GM19099 (cell line): ENCODE results near the gene IFNG-AS1.

Experiments
- POLR2A ChIP-seq: IDR thresholded peaks from 3 replicates; pipeline ENCODE4 v1.6.1; 2011; ENCODE audit warnings: low read depth; ENCODE audit not compliant: insufficient read length; ENCODE audit errors: extremely low read depth

The IFNG-AS1 gene

DNA sequence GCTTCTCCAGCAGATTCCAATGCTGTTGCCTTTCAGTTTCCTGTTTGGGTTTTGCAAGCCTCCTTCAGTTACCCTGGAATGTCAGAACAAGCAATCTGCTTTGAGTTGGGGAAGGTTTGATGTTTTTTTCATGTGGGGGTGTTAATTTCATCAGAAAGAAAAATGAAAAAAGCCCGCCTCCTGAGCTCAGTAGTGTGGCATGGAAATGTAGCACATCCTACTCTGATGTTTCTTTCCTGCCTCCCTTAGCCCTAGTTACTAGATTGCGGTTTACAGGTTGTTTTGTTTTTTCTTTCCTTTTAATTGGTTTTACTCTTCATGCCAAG, 22.6 kb downstream of the IFNG-AS1 start:
- no peak for TF ChIP-seq POLR2A

DNA sequence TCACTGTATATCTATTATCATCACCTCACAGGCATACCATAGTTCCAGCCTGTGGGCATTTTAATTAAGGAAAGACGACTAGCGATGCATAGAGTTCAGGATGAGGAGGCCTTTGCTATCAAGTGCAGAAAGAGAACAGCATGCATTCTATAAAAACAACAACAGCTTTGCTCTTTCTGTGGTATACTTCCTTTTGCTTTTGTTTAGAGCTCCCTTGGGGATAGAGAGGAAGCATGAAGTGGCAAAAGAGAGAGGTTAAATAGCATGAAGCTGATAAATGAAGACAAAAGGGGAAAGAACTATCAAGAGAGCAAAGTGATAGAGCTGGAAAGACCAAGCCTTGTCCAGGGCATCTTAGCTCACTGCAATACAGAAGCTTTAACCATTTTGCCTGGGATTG, 23.5 kb downstream of the IFNG-AS1 start:
- TF ChIP-seq POLR2A: no peak

DNA sequence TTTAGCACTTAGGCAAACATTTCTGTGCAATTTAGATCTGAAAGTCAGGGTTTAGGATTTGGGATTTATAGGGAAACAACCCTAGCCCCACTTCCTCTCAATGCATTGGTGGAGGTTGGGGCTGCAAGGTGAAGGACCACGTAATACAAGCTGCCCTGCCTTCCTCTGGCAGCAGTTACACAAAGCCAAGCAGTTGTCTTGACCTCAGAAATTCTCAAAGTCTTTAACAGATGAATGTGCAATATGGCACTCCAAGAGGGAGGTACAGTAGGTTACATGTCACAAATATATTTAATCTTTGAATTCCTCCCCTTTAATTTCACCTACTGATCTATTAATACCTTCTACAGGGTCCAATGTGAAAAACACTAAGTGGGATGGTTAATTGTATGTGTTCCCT, 23.9 kb downstream of the IFNG-AS1 start:
- TF ChIP-seq POLR2A: no peak

DNA sequence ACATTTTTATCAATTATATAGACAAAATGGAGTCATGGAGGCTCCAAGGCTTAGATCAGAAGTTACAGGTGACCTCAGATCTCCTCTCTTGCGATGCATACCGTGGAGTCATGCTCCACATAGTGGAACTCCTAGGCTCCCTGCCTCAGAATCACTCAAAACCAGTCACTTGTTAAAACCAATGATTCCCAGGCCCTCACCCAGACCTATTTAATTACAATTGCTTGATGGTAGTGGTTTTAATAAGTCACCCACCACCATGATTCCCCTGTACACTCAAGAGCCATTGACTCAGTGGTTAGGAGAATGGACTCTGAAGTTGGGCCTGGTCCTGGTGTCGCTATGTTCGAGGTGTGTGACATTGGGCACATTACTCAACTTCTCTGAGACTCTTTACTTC, 26.9 kb downstream of the IFNG-AS1 start:
- TF ChIP-seq POLR2A: no peak

DNA sequence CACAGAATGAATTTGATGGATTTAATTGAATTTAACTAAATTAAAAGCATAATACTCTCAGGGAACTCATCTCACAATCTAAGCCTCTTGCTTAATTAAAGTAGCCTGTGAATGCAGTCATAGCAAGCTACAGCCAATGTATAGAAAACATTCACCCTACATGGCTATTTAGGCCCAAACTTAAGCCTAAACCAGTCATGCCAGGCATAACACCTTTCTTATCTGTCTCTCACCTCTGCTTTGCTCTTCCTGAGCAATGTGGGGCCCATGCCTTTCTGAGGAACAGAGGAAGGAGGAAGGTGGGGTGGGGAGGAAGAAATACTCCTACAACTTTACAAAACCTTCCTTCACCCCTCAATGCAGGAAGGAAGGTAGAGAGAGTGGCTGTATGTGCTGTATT, 29.1 kb downstream of the IFNG-AS1 start:
- no peak for TF ChIP-seq POLR2A

- TF ChIP-seq POLR2A: no peak
Observed at GRCh38 chr12:68020049-68020448, 30.8 kb downstream of the IFNG-AS1 start.

DNA sequence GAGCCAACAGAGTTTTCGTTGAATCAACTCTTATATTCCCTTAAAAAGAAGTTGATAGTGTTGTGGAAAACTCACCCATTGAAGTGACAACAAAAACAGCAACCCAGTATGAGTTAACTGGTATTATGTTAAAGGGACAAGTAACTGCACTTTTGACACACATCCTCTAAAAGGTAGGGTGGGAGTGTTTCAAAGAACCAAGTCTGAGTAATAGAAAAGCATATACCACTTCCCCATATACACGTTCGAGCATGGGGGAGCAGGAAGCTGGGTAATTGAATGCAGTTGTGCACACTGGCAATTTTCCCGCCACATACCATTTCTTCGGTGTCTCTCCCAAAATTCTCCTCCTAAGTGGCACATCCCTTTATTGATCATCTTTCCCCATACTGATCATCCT, 31.5 kb downstream of the IFNG-AS1 start:
- no peak for TF ChIP-seq POLR2A

DNA sequence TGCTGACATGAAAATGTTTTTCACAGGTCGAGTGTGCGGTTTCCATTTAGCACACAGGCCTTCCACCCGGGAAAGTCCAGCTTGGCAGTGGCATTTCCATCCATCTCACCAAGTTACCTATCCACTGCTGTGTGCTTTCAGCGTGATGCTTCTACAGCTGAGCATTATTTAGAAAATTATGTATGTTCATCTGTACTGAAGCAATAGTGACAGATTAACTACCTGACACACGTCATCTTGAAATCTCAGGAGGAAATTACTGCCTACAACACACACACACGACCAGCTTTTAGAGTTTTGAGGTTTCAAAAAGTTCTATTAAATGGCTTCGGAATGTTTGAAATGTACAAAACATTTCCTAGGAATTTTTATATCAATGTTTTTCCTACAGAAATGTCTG, 39.4 kb downstream of the IFNG-AS1 start:
- no peak for TF ChIP-seq POLR2A

GRCh38 chr12:68030248-68030647, 41.0 kb downstream of the IFNG-AS1 start:
- TF ChIP-seq POLR2A: no peak

GRCh38 chr12:68031174-68031573, 41.9 kb downstream of the IFNG-AS1 start:
- TF ChIP-seq POLR2A: no peak

- no peak for TF ChIP-seq POLR2A
Observed at GRCh38 chr12:68031881-68032739, 42.9 kb downstream of the IFNG-AS1 start.

DNA sequence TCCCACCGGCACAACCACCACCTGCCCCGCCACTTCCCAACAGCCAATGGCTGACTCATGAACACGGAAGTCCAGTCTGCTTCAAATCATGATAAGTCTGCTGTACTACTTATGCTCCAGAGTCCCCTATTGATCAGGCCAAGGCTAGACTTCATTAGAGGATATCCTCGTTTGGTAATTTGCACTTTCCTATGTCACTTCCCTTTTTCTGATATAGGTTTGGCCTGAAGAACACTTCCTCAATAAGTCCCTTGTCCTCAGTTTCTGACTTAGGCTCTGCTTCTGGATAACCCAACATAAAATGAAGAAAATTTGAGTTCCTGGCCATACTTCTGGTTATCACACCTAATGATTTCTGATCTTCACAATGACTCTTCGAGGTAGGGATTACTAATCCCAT, 45.3 kb downstream of the IFNG-AS1 start:
- no peak for TF ChIP-seq POLR2A

DNA sequence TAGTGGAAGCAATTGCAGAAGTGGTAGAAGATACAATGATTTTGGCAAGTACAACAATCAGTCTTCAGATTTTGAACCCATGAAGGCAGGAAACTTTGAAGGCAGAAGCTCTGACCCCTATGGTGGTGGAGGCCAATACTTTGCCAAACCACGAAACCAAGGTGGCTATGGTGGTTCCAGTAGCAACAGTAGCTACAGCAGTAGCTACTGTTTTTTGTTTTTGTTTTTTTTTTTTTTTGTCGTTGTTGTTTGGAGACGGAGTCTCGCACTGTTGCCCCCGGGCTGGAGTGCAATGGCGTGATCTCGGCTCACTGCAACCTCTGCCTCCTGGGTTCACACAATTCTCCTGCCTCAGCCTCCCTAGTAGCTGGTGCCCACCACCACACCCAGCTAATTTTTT, 47.4 kb downstream of the IFNG-AS1 start:
- no peak for TF ChIP-seq POLR2A

- no peak for TF ChIP-seq POLR2A
Observed at GRCh38 chr12:68037616-68038255, 48.5 kb downstream of the IFNG-AS1 start.

DNA sequence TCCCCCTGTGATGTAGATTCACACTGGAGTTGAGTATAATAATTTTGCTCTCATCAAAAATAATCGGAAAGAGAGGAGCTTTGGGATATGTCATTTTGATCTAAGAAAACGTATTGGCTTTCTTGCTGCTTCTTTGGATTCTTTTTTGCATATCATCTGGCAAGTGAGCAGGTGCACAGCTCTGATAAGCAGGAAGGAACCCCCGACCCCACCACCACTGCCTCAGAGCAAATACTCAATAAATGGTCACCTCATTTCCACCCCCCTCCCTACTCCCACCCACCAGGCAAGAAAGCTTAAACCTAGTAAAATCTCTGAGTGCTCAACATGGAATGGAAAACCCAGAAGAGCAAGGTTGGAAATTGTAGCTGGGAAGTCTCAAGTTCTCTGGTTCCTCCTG, 49.4 kb downstream of the IFNG-AS1 start:
- no peak for TF ChIP-seq POLR2A

DNA sequence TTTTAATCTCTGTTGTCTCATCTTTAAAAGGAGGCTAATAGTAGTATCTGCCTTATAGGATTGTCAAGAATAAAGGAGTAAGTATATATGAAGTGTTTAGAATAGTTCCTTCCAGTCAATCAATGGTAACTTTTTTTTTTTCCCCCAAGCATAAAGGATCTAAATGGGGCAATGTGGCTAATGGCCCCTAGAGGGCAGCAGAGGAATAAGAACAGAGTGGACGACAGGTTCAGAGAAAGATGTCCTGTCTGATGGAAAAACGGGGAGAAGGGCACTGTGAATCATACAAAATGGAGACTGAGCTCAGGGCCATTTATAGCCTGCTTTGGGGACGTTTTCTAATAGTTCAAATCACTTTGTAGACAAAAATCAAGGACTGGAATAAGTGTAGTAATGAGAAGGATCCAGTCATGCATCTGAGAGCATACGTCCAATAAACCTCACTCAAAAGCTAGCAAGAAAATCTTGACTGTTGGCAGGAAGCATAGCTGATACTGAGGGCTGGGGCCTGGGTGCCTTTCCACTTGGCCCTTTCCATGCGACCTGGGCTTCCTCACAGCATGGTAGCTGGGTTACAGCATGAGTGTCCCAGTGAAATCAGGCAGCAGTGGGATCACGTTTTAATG, 51.3 kb downstream of the IFNG-AS1 start:
- no peak for TF ChIP-seq POLR2A
